GM21360 (cell line): ENCODE measurements around the gene RIN3.

Experiments
- ATAC-seq: cut with Tn5 transposase; IDR thresholded peaks from one replicate; pipeline ENCODE4 v1.9.1; 2021; ENCODE audit warnings: mild to moderate bottlenecking, moderate library complexity; ENCODE audit not compliant: unreplicated experiment

RIN3 gene

GRCh38 chr14:92484132-92484823 lies 29.3 kb upstream of the RIN3 start:
- no peak for ATAC-seq

DNA sequence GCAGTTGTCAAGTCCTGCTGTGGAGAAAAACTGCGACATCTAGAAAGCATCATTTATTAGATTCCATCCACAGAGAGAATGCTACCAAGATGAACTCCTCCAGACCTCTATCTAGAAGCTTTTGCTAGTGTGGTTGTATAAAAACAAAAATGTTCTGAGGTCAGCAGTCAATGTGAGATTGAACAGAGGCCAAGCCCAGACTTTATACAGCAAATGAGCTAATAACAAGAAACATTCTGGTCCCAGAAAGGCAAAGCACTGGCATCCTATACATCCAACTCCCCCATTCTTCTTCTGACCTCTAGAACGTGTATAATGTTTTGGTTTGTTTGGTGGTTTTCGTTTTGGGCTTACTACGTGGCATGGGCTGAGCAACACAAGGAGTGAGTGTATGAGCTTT lies 26.7 kb upstream of the RIN3 start:
- ATAC-seq = no peak

GRCh38 chr14:92487513-92488133 lies 26.0 kb upstream of the RIN3 start:
- no peak for ATAC-seq

DNA sequence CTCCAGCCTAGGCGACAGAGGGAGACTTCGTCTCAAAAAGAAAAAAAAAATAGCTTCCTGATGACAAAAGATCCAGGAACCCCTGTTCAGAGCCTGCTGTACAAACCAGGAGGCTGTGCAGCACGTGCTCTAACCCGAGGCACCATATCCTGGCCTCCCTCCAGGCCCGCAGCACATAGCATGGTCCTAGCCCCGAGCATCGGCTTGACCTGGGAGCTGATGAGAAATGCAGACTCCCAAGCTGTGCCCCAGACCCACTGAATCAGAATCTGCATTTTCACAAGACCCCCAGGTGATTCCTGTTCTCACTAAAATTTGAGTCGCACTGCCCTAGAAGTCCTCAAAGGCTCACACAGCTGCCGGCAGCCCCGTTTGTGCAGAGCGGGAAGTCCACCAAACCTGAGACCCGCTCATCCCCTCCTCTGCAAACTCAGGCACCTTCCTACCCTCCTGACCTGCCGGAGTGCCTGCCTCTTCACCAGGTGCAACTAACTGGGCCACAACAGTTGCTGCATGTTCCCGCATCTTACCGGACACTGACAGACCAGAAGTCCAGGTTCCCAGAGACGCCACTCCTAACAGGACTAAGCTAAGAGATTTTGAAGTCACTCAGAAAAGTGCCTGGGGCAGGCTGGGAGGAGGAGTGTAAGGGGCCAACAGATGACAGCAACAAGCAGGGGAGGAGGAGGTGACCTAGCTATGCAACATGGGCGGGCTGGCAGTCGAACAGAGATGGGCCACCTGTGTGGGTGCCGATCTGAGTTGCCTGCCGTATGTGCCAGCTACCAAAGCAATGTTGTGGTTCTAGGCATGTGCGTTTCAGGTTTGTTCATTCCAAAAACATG lies 24.0 kb upstream of the RIN3 start:
- no peak for ATAC-seq

DNA sequence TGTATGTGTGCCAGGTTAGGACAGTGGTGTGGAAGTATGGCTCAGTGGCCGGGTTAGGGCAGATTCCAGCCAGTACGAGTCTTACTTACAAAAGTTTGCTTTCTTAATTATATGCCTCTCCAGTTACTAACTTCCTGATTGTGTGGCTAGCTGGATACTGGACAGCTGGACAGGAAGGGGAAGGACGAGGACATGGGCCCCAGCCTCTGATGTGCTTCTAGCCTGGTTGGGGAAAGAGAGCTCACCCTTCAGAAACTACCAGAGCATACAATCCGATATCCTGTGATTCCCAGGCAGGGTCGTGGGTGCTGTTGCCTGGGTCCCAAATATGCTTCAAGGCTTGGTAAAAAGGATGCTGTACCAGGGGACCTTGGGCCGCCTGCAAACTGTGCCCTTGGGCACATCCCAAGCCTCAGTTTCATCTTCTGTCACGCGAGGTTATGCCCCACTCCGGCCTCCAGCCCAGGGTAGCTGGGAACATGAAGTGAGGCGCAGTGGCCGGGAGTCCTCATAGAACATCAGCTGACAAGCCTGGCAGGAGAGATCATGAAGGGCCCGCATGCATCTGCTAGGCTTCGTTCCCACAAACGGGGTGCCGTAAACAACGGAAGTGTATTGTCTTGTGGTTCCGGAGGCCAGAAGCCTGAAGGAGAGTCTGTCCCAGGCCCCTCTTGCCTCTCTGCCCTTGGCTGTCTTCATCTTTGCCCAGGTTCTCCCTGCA lies 23.2 kb upstream of the RIN3 start:
- no peak for ATAC-seq

DNA sequence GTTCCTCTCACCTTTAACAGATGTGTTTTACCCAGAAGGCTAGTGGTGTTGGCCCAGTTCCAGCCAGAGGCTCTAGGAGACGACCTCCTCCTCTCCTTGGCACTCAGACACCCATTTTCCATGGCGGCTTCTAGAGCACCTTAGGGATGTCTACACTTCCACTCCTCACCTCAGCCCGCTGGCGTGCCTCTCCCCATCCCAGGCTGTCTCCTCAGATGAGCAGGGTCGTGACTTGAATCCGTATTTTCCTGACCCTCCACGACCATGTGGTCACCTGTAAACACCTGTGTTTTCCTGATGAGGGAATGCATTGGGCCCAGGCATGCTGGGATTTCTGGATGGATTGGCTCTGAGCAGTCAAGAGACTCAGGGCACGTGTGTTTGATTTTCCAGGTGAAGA lies 21.8 kb upstream of the RIN3 start:
- no peak for ATAC-seq

- ATAC-seq = no peak
These were observed 21.3 kb upstream of the RIN3 start for GRCh38 chr14:92492258-92492657.

DNA sequence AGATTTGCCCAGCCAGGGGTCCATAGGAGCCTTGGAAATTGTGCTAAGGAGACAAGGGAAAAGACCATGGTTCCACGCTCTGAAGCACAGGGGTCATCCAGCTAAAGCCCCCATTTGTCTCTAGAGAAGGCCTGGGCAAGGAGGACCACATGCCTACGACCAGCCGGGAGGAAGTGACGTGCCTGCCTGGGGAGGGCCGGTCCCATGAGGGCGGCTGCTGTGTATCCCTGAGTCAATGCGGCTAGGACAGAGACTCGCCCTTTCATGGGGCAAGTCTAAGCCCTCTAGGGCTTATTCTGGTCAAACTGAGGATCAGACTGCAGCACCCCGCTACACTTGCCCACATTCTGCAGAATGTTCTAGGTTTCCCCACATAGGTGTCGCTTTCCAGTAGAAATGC lies 20.6 kb upstream of the RIN3 start:
- ATAC-seq = no peak

- no peak for ATAC-seq
These were observed 20.1 kb upstream of the RIN3 start for GRCh38 chr14:92493492-92493891.

GRCh38 chr14:92494512-92494911 lies 19.1 kb upstream of the RIN3 start:
- ATAC-seq = no peak

DNA sequence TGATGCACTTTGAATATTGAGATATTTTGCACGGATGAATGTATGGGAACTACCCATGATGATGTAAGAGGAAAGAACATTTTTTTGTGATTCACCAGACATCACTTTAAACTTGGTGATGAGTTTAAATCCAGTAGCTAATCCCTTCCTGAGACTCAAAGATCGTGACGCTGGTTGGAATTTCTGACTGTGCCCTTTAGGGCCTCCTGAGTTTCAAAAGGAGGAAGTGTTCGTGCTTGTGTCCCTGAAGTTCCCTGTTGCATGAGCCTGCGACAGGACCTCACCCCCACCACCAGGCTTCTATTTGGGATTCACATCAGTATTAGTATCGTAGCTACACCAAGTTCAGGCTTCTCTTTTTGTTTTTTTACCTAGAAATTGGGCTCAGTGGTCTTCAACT lies 18.6 kb upstream of the RIN3 start:
- ATAC-seq = no peak

- ATAC-seq = no peak
These were observed 17.3 kb upstream of the RIN3 start for GRCh38 chr14:92496191-92496857.

DNA sequence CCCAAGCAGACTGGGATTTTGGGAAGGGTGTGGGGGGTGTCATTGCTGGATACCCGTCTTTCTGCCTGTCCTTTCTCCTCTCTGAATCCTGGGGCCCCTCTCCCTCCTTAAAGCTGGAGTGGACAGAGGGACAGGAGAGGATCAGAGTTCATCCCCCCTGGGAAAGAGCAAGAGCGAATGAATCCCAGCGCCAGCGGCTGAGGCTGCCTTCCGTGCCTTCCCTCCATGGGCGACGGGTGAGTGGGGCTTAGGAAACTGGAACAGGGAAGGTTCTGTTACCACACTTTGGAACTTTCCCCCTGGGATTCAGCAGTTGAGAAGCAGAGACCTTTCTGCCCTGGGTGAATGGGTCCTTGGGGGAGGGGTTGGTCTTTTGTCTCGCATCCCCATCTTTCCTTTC lies 16.2 kb upstream of the RIN3 start:
- no peak for ATAC-seq

DNA sequence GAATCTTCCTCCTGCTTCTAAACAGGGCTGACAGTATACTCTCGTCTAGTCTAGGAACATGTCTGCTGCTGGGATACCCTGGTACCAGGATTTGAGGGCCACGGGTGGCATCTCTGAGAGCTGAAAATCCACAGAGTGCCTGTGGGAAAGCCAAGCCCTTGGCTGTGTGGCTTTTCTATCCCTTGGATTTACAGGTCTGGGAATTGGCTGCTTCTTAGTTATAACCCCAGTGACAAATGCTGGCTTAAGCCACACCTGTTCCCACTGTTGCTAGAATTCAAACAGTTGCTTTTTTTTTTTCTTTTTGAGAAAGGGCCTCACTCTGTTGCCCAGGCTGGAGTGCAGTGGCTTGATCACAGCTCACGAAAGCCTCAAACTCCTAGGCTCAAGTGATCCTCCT lies 14.3 kb upstream of the RIN3 start:
- no peak for ATAC-seq

GRCh38 chr14:92500491-92500941 lies 13.1 kb upstream of the RIN3 start:
- ATAC-seq = no peak

- ATAC-seq = no peak
These were observed 11.7 kb upstream of the RIN3 start for GRCh38 chr14:92501891-92502351.

- no peak for ATAC-seq
These were observed 10.9 kb upstream of the RIN3 start for GRCh38 chr14:92502541-92503286.

- no peak for ATAC-seq
These were observed 9.7 kb upstream of the RIN3 start for GRCh38 chr14:92503756-92504491.

GRCh38 chr14:92505826-92506225 lies 7.8 kb upstream of the RIN3 start:
- no peak for ATAC-seq
